GM12878 (cell line): ENCODE results near the gene SYNDIG1. TPM values are rescaled to one million over a fixed set of nuclear protein-coding genes. Genes with fewer than 3 reads are reported as not detected.

Experiments used
- ATAC-seq: fragments of 200-7000 bp; cut with Tn5 transposase; 3 replicates; pipeline ENCODE4 v1.9.1; 2020; ENCODE audit warnings: mild to moderate bottlenecking, moderate library complexity
- BruUV-seq: library from RNA; stranded (reverse); fragments of 400-500 nt; replicated peaks from 2 replicates; lab custom pipeline; 2021; lab: Mats Ljungman, UMichigan
- CTCF ChIA-PET: fragments of 300-600 bp; sonication (Branson Sonifier 250); formaldehyde crosslinking; extraction: SDS; loops from one replicate; lab custom pipeline; 2021; ENCODE audit warnings: inconsistent platforms; lab: Yijun Ruan, JAX
- POLR2A ChIA-PET: fragments of 350-600 bp; formaldehyde crosslinking; extraction: SDS; loops from one replicate; lab custom pipeline; 2021; ENCODE audit warnings: inconsistent platforms; lab: Charles Lee
- RAD21 ChIA-PET: fragments of 300-600 bp; sonication (Branson Sonifier 250); formaldehyde crosslinking; loops from one replicate; lab custom pipeline; 2023; ENCODE audit warnings: antibody characterized with exemption; ENCODE audit not compliant: unreplicated experiment; lab: Charles Lee
- SMC1A ChIA-PET: fragments of 300-600 bp; sonication (Branson Sonifier 250); formaldehyde crosslinking; loops from one replicate; lab custom pipeline; 2023; ENCODE audit not compliant: unreplicated experiment, uncharacterized antibody; lab: Charles Lee
- DNase-seq: peaks from one replicate; pipeline ENCODE4 v3.0.0-alpha.2; 2011; ENCODE audit warnings: low read depth, low spot score
- FAIRE-seq: peaks from 3 replicates; lab custom pipeline; 2011; peaks lifted over from hg19 to GRCh38; lab: Jason Lieb, UNC
- H2AFZ ChIP-seq: 2 replicates; pipeline ENCODE4 v1.6.0; 2011; ENCODE audit warnings: low read depth, low read length, control low read depth; ENCODE audit not compliant: control insufficient read depth
- H3K27ac ChIP-seq: 2 replicates; pipeline ENCODE4 v1.5.1; 2011; ENCODE audit warnings: control low read depth; ENCODE audit not compliant: control insufficient read depth, insufficient read depth
- H3K27me3 ChIP-seq, 2 experiments: replicated peaks in 1 of 2; 2 replicates each; pipeline versions ENCODE4 v1.6.0 to v1.6.1; 2011; ENCODE audit warnings: low read length in 1 of 2; ENCODE audit not compliant: control insufficient read depth in 2 of 2, insufficient read depth in 2 of 2
- H3K36me3 ChIP-seq, 2 experiments: 2 replicates each; pipeline ENCODE4 v1.5.1; 2011; ENCODE audit warnings: low read length in 1 of 2; ENCODE audit not compliant: control insufficient read depth in 2 of 2, insufficient read depth in 2 of 2
- H3K4me1 ChIP-seq: 2 replicates; pipeline ENCODE4 v1.6.1; 2011; ENCODE audit warnings: mild to moderate bottlenecking, low read length, moderate library complexity, mixed read lengths; ENCODE audit not compliant: control insufficient read depth, insufficient read depth
- H3K4me2 ChIP-seq: 2 replicates; pipeline ENCODE4 v1.6.0; 2011; ENCODE audit warnings: control low read depth; ENCODE audit not compliant: control insufficient read depth, insufficient read depth
- H3K4me3 ChIP-seq: fragments of 200-600 bp; sonication (generic); 2 replicates; pipeline ENCODE4 v1.5.1; 2016
- H3K79me2 ChIP-seq: 2 replicates; pipeline ENCODE4 v1.6.0; 2011; ENCODE audit warnings: low read length; ENCODE audit not compliant: control insufficient read depth, insufficient read depth
- H3K9ac ChIP-seq: 2 replicates; pipeline ENCODE4 v1.8.0; 2011; ENCODE audit warnings: low read length, control low read depth, mixed read lengths; ENCODE audit not compliant: control insufficient read depth, insufficient read depth
- H3K9me3 ChIP-seq: replicated peaks from 3 replicates; pipeline ENCODE4 v1.5.1; 2011; ENCODE audit warnings: mild to moderate bottlenecking, low read length; ENCODE audit not compliant: control insufficient read depth, insufficient read depth
- H4K20me1 ChIP-seq: 2 replicates; pipeline ENCODE4 v1.6.0; 2011; ENCODE audit not compliant: control insufficient read depth, insufficient read depth
- ATF7 ChIP-seq: fragments of 450-650 bp; IDR thresholded peaks from 2 replicates; pipeline ENCODE4 v1.6.1; 2016; ENCODE audit warnings: low read depth, mild to moderate bottlenecking
- HDAC2 ChIP-seq: fragments of 200-600 bp; sonication (generic); IDR thresholded peaks from 2 replicates; pipeline ENCODE4 v1.6.1; 2017
- JUNB ChIP-seq: IDR thresholded peaks from 2 replicates; pipeline ENCODE4 v1.6.1; 2016; ENCODE audit warnings: antibody characterized with exemption, mild to moderate bottlenecking
- KAT2A ChIP-seq: conservative IDR thresholded peaks from 2 replicates; pipeline ENCODE4 v1.6.1; 2011; ENCODE audit warnings: low read depth, low read length; ENCODE audit not compliant: control insufficient read depth
- PML ChIP-seq: IDR thresholded peaks from 2 replicates; pipeline ENCODE4 v1.6.1; 2012; ENCODE audit warnings: low read length, inconsistent platforms
- RAD51 ChIP-seq: fragments of 450-650 bp; IDR thresholded peaks from 2 replicates; pipeline ENCODE4 v1.6.1; 2016; ENCODE audit warnings: moderate library complexity, mild to moderate bottlenecking, inconsistent platforms
- SIX5 ChIP-seq: IDR thresholded peaks from 2 replicates; pipeline ENCODE4 v1.6.1; 2011; ENCODE audit warnings: mild to moderate bottlenecking, low read depth, low read length, moderate library complexity; ENCODE audit not compliant: severe bottlenecking
- SPI1 ChIP-seq: IDR thresholded peaks from 2 replicates; pipeline ENCODE4 v1.6.1; 2011; ENCODE audit warnings: low read depth, mild to moderate bottlenecking, low read length, moderate library complexity, borderline replicate concordance; ENCODE audit not compliant: insufficient read depth
- TARDBP ChIP-seq: IDR thresholded peaks from 2 replicates; pipeline ENCODE4 v1.6.1; 2016; ENCODE audit warnings: borderline replicate concordance
- TCF7 ChIP-seq: IDR thresholded peaks from 2 replicates; pipeline ENCODE4 v1.6.1; 2014; ENCODE audit warnings: antibody characterized with exemption, borderline replicate concordance
- YBX1 ChIP-seq: fragments of 450-650 bp; IDR thresholded peaks from 2 replicates; pipeline ENCODE4 v1.6.1; 2016; ENCODE audit warnings: antibody characterized with exemption
- YY1 ChIP-seq: IDR thresholded peaks from 2 replicates; pipeline ENCODE4 v1.6.1; 2011; ENCODE audit warnings: low read depth, mild to moderate bottlenecking, low read length
- ZNF274 ChIP-seq: IDR thresholded peaks from one replicate; pipeline ENCODE4 v1.8.0; 2011; ENCODE audit not compliant: insufficient read length, insufficient read depth
- WGBS: methylation state at CpG from one replicate; pipeline ENCODE4 v1.1.6; 2016; ENCODE audit warnings: low lambda C conversion rate; ENCODE audit not compliant: insufficient replicate concordance, insufficient coverage; ENCODE audit errors: missing lambda C conversion rate; 5-methylcytosine and 5-hydroxymethylcytosine counted together
- in situ Hi-C: fragments of 300-500 bp; cut with MboI; formaldehyde crosslinking; loops from 9 replicates; pipeline ENCODE4 v1.14.3; 2018; ENCODE audit warnings: mixed read lengths
- intact Hi-C: fragments of 100-400 bp; cut with micrococcal nuclease; formaldehyde crosslinking; loops from one replicate; pipeline ENCODE4 v1.14.2; 2022; ENCODE audit not compliant: unreplicated experiment
- polyA plus RNA-seq, 11 experiments: library from polyadenylated mRNA; depleted of rRNA in 4 of 11; unstranded in 6 of 11; stranded (reverse) in 5 of 11; fragments of >200 nt; fragmentation: Nextera tagmentation in 4 of 11; fragmentation: Illumina TruSeq in 1 of 11; extraction: Ambion mirVana in 4 of 11; extraction: Trizol in 1 of 11; gene quantifications; 1 replicate in 1 of 11; 2 replicates in 10 of 11; pipeline versions ENCODE4 v1.2.1 to v1.2.3, GENCODE V29; 2011 to 2016; ENCODE audit warnings: inconsistent platforms in 2 of 11, missing spikeins in 2 of 11, low read depth in 1 of 11
- total RNA-seq, 4 experiments: library from RNA; depleted of rRNA in 3 of 4; stranded (reverse); fragments of >200 nt in 3 of 4; fragmentation: Illumina TruSeq in 1 of 4; extraction: Trizol in 1 of 4; gene quantifications; 2 replicates each; pipeline versions ENCODE4 v1.2.1 to v1.2.3, GENCODE V29; 2013 to 2021
- TF ChIP-seq, protein P1 (sequence below): IDR thresholded peaks from 2 replicates; pipeline ENCODE4 v1.6.1; 2012; ENCODE audit warnings: low read length, inconsistent platforms
- TF ChIP-seq, protein P2 (sequence below): fragments of 450-650 bp; IDR thresholded peaks from 2 replicates; pipeline ENCODE4 v1.6.1; 2017; ENCODE audit warnings: mild to moderate bottlenecking, moderate library complexity

The SYNDIG1 gene
- total and polyA plus RNA-seq, 10 of the 15 experiments (the other 5 are each of a cell fraction or from before 2014, with no cell fraction given) = not detected

DNA sequence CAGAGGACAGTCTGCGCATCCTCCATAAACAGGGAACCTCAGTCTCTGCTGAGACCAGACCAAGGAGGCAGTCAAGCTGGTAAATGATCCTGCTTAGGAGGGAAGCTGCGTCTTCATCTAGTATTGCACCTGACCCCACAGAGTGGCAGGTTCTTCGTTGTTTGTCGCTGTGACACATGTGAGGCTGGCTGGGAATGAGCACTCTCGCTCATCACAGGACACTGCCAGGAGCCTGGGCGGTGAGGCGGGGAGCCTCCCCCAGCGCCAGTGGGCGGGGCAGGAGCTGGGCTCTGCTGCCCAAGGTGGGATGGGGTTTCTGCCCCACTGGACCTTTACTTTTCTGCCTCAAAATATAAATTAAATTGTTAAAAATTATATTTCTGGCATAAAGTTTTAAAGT is 48.4 kb upstream of the SYNDIG1 start:
- POLR2A ChIA-PET = no interaction called here
- no peak for ATAC-seq
- Histone ChIP-seq H3K9me3 (no peaks in the 10 kb centered on the region; the same call in 2 of the 3 replicates), H2AFZ (no peak overlapping the region), H3K4me1 (no peaks in the 10 kb centered on the region), H3K27ac (no peak overlapping the region), H3K79me2 (no peaks in the 10 kb centered on the region), H3K4me3 (no peak overlapping the region), H4K20me1 (no peaks in the 10 kb centered on the region), H3K36me3 (no peaks in the 10 kb centered on the region), H3K4me2 (no peak overlapping the region), H3K27me3 (no peaks in the 10 kb centered on the region), H3K9ac (no peak overlapping the region)
- no TSS peak for BruUV-seq
- RAD21 ChIA-PET = no interaction called here
- FAIRE-seq = no peak
- intact Hi-C loops = no loop called here
- in situ Hi-C loops = no loop called here
- CTCF ChIA-PET = no interaction called here
- SMC1A ChIA-PET = no interaction called here
- DNase-seq = no peak
- TF ChIP-seq ZNF274 = no peak
- no peak for TF ChIP-seq YY1
- TF ChIP-seq, protein P1, sequence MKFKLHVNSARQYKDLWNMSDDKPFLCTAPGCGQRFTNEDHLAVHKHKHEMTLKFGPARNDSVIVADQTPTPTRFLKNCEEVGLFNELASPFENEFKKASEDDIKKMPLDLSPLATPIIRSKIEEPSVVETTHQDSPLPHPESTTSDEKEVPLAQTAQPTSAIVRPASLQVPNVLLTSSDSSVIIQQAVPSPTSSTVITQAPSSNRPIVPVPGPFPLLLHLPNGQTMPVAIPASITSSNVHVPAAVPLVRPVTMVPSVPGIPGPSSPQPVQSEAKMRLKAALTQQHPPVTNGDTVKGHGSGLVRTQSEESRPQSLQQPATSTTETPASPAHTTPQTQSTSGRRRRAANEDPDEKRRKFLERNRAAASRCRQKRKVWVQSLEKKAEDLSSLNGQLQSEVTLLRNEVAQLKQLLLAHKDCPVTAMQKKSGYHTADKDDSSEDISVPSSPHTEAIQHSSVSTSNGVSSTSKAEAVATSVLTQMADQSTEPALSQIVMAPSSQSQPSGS = no peak
- no peak for TF ChIP-seq HDAC2
- no peak for TF ChIP-seq TARDBP
- no peak for TF ChIP-seq YBX1
- TF ChIP-seq KAT2A = no peak
- WGBS = 71% methylated on average over 9 of the region's 9 CpGs

DNA sequence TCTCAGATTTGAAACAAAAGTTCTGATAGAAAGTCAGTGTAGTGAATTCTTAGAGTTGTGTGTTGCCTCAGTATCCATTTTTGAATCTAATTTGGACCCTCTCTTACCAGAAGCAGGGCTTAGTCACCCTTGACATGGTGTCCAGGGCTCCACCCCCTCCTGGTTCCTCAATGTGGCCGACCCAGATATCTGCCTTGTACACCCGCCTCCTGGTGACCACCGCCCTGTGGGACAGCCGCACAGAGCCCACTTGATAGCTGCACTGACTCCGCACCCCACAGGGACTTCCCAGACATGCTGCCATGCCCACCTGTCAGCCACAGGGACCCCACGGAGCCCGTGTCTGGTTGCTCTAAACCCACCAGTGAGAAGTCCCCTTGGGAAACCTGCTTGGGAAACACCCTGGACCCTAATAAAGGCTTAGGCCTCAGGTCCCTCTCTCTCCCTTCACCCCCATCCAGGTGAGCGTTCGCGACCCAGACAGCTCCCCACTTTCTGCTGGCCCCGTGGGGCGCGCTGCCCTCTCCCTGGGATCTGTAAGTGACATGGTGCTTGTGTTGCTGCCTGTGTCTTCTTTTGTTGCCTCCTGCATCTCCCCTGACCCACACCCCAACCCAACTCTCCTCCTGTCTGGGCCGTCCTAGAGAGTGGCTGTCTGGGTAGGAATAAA is 47.2 kb upstream of the SYNDIG1 start:
- CTCF ChIA-PET = no interaction called here
- SMC1A ChIA-PET = no interaction called here
- Histone ChIP-seq H3K36me3 (no peaks in the 10 kb centered on the region), H3K9me3 (no peaks in the 10 kb centered on the region), H3K4me1 (no peaks in the 10 kb centered on the region), H3K27me3 (no peaks in the 10 kb centered on the region), H3K27ac (no peak overlapping the region), H3K4me2 (no peak overlapping the region), H4K20me1 (no peaks in the 10 kb centered on the region), H3K4me3 (no peak overlapping the region), H3K9ac (no peak overlapping the region), H3K79me2 (no peaks in the 10 kb centered on the region), H2AFZ (no peak overlapping the region)
- intact Hi-C loops (no loop called here), in situ Hi-C loops (no loop called here)
- POLR2A ChIA-PET = no interaction called here
- 34% methylated on average over 11 of the region's 14 CpGs for WGBS
- RAD21 ChIA-PET = no interaction called here
- BruUV-seq = no TSS peak
- DNase-seq (no peak), ATAC-seq (no peak), FAIRE-seq (no peak)
- TF ChIP-seq SPI1 = no peak
- TF ChIP-seq RAD51 = no peak
- no peak for TF ChIP-seq ATF7
- no peak for TF ChIP-seq PML
- TF ChIP-seq JUNB = no peak
- no peak for TF ChIP-seq TCF7
- TF ChIP-seq, protein P2, sequence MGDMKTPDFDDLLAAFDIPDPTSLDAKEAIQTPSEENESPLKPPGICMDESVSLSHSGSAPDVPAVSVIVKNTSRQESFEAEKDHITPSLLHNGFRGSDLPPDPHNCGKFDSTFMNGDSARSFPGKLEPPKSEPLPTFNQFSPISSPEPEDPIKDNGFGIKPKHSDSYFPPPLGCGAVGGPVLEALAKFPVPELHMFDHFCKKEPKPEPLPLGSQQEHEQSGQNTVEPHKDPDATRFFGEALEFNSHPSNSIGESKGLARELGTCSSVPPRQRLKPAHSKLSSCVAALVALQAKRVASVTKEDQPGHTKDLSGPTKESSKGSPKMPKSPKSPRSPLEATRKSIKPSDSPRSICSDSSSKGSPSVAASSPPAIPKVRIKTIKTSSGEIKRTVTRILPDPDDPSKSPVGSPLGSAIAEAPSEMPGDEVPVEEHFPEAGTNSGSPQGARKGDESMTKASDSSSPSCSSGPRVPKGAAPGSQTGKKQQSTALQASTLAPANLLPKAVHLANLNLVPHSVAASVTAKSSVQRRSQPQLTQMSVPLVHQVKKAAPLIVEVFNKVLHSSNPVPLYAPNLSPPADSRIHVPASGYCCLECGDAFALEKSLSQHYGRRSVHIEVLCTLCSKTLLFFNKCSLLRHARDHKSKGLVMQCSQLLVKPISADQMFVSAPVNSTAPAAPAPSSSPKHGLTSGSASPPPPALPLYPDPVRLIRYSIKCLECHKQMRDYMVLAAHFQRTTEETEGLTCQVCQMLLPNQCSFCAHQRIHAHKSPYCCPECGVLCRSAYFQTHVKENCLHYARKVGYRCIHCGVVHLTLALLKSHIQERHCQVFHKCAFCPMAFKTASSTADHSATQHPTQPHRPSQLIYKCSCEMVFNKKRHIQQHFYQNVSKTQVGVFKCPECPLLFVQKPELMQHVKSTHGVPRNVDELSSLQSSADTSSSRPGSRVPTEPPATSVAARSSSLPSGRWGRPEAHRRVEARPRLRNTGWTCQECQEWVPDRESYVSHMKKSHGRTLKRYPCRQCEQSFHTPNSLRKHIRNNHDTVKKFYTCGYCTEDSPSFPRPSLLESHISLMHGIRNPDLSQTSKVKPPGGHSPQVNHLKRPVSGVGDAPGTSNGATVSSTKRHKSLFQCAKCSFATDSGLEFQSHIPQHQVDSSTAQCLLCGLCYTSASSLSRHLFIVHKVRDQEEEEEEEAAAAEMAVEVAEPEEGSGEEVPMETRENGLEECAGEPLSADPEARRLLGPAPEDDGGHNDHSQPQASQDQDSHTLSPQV = no peak
- no peak for TF ChIP-seq SIX5
